Astrocyte of the spinal cord (primary cell): ENCODE data around the gene RAB40C.

Experiments used
- DNase-seq: peaks from one replicate; pipeline ENCODE4 v3.0.0; 2011; ENCODE audit warnings: low read depth, low spot score
- H3K4me3 ChIP-seq: 2 replicates; pipeline ENCODE4 v1.5.1; 2011; ENCODE audit warnings: low read depth, mild to moderate bottlenecking, low read length, moderate library complexity
- in situ Hi-C: cut with HindIII; loops from 2 replicates; pipeline ENCODE4 v1.10.0; 2017; ENCODE audit warnings: low sequenced_read_pairs
- TF ChIP-seq, protein P1 (sequence below): IDR thresholded peaks from 2 replicates; pipeline ENCODE4 v1.5.1; 2012; ENCODE audit warnings: low read depth, mild to moderate bottlenecking, low read length, inconsistent platforms

Gene RAB40C

DNA sequence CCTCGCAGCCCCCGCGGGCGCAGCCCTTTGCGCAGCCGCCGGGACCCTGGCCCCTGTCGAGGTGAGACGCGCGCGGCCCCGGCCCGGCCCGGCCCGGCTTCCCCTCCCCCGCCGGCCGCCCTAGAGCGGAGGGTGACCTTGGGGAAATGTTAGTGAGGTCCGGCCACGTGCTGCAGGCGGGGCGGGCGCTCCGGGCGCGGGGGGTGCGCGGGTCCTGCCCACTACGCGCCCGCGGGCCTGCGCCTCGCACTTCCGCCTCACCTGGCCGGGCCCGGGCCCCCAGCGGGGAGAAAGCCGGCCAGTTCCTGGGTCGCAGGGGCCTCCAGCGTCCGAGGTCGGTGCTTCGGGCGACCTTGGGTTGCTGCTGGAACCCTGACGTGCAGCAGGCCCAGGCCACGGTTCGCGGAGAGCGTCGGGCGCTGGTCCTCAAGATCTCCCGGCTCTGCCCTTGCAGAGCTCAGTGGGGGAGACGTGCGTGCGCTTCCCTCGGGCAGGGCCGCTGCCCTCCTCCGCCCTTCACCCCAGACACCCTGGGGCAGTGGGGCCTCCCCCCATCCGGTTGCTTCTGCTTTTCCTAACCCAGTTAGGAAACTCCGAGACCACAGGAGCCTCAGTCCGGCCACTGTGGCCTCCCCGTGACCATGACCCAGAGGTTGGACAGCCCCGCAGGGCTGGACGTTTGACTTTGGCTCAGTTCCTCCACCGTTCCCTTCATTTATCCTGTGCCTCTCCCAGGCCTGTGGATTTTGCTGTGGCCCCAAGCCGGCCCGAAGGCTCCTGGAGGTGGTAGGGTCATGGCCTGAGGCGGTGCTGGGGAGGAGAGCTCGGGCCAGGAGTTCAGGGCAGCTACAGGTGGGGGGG lies 52.6 kb downstream of the RAB40C start:
- TF ChIP-seq, protein P1, sequence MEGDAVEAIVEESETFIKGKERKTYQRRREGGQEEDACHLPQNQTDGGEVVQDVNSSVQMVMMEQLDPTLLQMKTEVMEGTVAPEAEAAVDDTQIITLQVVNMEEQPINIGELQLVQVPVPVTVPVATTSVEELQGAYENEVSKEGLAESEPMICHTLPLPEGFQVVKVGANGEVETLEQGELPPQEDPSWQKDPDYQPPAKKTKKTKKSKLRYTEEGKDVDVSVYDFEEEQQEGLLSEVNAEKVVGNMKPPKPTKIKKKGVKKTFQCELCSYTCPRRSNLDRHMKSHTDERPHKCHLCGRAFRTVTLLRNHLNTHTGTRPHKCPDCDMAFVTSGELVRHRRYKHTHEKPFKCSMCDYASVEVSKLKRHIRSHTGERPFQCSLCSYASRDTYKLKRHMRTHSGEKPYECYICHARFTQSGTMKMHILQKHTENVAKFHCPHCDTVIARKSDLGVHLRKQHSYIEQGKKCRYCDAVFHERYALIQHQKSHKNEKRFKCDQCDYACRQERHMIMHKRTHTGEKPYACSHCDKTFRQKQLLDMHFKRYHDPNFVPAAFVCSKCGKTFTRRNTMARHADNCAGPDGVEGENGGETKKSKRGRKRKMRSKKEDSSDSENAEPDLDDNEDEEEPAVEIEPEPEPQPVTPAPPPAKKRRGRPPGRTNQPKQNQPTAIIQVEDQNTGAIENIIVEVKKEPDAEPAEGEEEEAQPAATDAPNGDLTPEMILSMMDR, result no peak
- no peak for DNase-seq
- in situ Hi-C loops, result no loop called here
- peak overlapping the region; percentile 50 for H3K4me3 ChIP-seq

DNA sequence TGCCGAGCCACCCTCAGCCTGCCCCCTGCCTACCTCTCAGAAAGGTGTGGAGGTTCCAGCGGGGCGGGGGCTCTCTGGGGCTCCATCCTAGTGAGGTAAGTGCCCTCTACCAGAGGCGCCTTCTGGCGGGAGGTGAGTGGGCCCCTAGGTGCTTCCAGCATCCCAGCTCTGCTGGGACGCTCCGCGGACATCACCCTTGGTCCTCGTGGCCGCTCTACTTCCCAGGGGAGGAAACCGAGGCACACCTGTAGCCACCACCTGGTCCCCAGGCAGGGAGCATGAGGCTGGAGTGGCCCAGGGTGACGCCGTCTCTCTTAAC lies 53.1 kb downstream of the RAB40C start:
- TF ChIP-seq, protein P1, result no peak
- no peak for DNase-seq
- in situ Hi-C loops, result no loop called here
- no peak overlapping the region for H3K4me3 ChIP-seq

DNA sequence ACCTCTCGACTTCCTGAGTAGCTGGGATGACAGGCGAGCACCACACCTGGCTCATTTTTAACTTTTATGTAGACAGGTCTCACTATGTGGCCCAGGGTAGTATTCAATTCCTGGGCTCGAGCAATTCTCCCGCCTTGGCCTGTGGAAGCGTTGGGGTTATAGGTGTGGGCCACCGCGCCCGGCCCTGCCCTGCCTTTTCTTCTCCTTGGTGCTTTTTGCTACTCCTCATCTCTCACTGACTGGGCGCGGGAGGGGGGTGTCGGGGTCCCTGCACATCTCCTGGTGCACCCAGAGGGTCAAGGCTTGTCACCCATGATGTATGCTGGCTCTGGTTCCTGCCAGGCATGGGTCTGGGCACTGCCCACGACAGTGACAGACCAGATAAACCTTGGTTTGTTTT lies 54.7 kb downstream of the RAB40C start:
- in situ Hi-C loops, result no loop called here
- TF ChIP-seq, protein P1, result no peak
- no peak overlapping the region for H3K4me3 ChIP-seq
- DNase-seq, result no peak

DNA sequence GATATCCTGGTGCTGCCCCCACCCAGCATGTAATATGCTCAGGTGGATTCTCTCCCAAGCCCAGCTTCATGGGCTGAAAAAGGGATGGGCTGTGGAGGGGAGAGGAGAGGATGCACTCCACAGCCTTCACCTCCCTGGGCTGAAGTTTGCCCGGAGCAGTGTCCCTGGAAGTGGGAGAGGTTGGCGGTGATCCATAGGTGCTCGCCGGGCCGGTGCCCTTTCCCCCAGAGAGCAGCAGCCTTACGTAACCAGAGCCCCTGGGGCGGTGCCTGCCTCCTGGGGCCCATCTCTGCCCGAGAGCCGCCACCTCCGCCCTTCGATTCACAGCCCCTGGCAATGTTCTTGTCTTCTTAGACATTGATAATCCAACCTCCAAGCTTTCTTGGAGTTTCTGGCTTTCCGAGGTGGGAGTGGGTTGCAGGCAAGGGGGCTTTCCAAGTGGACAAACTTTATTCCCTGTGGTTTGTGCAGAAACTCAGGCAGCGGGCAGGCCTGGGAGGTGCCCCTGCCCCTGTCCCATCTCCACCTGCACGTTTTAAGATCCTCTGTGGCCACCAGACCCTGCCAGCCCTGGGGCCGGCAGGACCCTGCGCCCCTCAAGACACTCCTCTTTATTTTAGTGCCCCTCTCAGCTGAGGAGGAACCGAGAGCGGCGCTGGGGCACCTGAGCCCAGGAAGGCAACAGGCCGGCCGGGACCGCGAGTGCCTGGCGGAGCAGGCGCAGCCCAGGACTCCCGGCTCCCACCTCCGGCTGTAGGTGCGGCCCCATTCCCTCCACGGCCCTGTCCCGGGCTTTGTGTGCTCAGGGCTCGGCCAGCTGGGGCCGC lies 56.2 kb downstream of the RAB40C start:
- TF ChIP-seq, protein P1, result no peak

DNA sequence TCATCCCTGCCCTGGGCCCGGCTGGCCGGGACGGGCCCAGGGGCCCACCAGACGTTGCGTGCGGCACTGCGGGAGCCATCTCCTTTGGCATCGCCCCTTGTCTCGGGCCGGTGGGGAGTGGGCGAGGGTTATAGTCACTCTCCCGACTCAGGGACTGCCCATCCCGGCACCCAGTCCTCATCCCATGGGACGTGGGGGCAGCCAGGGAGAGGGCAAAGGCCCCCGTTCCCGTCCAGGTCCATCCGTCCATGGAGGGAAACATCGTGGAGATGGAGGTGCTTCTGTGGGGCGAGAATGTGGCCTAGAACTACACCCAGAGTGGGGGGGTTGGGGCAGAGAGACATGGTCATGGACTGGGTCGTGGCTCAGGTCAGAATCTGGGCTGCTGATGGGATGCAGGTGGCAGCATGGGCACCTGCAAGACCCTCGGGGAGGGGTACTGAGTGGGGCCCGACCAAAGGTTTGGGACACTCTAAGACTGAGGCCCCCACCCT lies 56.9 kb downstream of the RAB40C start:
- TF ChIP-seq, protein P1, result no peak
- in situ Hi-C loops, result no loop called here
- H3K4me3 ChIP-seq, result no peak overlapping the region
- DNase-seq, result no peak

More for the DNA sequence above, 56.2 kb downstream of the RAB40C start:
- in situ Hi-C loops, result no loop called here
- DNase-seq, result no peak
- H3K4me3 ChIP-seq, result no peak overlapping the region

DNA sequence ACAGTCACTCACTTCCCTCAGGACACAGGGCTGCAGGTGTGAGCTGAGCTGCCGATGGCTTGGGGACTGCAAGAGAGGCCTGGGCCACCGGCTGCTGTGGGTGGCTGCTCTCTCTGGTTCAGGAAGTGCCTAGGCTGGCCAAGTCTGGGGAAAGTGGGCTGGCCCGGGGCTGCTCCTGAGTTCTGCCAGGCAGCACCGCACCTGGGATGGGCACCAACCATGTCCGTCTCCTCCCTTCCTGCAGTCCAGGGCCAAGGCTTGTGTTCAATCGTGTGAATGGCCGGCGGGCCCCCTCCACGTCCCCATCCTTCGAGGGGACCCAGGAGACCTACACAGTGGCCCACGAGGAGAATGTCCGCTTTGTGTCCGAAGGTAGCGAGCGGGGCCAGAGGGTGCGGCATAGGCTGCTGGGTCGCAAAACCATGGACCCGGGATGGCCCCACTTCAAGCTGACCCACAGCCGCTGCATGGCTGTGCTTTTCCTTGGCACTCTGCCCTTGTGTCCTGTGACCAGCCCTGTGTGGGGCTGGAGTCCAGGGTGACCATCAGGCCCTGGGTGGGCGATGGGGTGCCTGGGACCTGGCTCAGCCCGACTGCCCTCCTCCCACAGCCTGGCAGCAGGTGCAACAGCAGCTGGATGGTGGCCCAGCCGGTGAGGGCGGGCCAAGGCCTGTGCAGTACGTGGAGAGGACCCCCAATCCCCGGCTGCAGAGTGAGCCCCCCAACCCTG lies 57.5 kb downstream of the RAB40C start:
- TF ChIP-seq, protein P1, result no peak
- in situ Hi-C loops, result no loop called here
- no peak overlapping the region for H3K4me3 ChIP-seq
- no peak for DNase-seq
